NOMO-1 (cell line): ENCODE measurements around the gene CTSV.
"Not testable (repeated sequence)": the region's sequence is repeated elsewhere in the genome, so short reads cannot be mapped to it uniquely, and the experiment has no call there.

Experiments used
- DNase-seq, 2 experiments: peaks; one replicate each; lab custom pipeline; 2025; ENCODE audit not compliant: unreplicated experiment in 2 of 2; lab: John Stamatoyannopoulos, UW

Gene CTSV

DNA sequence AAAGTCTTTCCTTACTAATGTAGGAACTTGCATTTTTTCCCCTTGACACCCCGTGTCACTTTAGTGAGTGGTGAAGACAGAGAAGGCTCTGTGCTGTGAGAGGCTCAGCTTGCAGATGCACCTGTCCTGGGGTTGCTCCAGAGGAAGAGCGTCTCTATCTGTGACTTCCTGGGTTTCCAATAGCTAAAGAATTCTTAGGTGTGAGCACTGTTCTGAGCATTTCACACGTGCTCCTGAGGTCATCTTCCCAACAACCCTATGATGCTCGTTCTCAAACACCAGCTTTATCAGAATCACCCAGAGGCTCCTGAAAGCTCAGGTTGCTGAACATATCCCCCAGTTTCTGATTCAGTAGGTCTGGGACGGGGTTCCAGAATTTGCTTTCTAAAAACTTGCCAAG lies 6.4 kb upstream of the CTSV start:
- no peak for DNase-seq

DNA sequence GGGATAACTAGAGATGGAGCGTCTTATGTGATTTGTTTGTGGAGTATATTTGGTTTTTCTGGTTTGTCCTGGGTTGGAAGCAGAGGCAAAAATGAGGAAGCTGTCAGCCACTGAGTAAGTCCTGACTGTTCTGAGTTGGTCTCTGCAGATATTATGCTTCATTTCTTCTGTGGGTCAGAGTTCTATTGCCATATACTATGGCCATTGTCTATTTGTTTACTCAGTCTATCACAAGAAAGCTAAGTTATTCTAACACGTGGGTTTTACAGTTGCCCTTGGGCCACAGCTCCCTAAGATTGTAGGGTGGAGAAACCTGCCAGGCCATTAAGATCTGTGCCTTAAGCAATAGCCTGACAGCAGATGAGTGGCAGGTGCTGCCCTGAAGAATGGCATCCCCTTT lies 3.0 kb upstream of the CTSV start:
- peak; percentile 46 to 49 for DNase-seq

DNA sequence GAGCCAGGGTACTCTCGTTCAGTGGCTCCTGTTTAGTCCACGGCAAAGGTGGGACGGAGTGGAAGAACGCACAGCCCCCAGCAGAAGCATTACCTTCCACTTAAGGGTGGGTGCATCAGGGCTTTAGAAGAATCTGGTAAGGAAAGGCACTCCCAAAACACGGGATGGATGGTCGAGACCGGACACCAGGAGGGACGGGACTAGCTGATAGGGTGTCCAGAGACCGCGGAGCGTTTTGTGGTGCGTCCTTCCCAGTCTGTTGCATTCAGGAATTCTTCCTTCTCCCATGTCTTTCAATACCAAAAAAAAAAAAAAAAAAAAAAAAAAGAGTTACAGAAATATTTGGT lies 545 bp upstream of the CTSV start:
- DNase-seq: no peak

DNA sequence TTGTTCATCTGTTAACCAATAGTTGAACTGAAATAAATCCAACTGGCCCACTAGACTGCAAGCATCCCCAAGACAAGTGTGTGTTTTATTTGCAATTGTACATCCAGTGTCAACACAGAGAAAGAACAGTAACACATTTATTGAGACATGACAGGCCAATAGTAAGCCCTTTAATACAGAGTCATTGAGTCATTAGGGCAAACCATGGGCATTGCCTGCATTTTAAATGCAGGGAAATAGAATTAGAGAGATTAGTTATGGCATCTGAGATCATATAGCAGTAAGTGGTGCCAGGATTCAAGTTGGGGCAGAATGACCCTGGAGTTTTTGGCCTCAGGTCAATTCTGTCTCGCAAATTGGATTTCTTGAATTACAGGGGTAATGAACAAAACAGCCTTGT lies 15.4 kb downstream of the CTSV start:
- DNase-seq: not testable (repeated sequence)

DNA sequence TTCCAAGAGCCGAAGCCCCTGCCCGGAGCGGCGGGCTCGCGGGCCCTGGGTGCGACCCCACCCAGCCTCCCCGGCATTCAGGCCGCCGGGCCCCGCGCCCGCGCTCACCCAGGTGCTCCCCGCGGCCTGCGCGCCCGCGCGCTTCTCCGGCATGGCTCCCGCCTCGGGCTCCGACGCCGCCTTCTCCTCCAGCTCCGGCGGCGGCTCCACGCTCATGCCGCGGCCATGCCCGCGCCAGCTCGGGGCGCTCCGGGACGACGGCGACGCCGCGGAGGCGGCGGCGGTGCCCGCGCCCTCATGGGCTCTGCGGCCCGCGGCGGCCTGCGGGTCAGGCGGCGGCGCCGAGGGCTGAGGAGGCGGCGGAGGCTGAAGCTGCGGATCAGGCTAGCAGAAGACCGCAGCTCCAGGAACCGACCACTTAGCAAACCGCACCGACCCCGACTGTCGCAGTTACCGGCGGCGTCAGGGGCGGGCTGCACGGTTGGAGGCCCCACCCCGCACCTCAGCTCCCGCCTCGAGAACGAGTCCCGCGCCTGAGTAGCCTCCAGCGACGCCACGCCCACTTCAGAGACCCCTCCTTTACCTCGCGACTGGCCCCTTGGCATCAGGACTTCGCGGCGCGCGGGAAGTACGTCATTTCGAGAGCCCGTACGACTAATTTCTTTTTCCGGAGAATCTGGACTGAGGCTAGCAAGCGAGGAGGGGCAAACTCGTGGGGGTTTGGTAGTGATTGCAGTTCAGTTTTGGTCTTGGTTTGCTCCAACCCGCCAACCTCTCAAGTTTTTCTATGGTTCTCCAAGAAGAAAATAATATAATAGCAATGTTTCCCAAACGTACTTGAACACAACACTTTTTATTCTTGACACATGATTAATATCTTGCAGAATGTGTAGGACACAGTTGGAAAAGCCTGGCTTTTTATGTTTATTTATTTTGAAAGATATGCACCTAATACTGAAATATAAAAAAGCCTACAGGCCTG lies 25.5 kb downstream of the CTSV start:
- peak; percentile 59 to 69 for DNase-seq

DNA sequence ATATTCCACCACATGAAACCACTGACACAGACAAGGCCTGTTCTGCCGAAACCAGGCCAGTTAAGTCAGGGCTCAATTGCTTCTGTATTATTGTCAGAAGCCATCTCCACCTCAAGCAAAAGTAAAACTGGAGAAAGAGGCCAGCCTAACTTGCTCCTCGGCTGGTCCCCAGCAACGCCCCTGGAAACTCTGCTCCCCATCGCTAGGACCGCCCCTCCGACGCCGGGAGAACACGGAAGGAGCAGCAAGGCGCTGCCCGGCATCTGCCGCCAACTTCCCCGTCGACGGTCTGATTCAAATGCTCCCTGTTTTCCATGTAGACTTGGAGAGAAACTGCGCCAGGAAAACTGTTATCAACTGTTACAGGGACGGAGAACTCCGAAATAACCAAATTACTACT lies 26.3 kb downstream of the CTSV start:
- DNase-seq: peak; percentile 8 to 15

DNA sequence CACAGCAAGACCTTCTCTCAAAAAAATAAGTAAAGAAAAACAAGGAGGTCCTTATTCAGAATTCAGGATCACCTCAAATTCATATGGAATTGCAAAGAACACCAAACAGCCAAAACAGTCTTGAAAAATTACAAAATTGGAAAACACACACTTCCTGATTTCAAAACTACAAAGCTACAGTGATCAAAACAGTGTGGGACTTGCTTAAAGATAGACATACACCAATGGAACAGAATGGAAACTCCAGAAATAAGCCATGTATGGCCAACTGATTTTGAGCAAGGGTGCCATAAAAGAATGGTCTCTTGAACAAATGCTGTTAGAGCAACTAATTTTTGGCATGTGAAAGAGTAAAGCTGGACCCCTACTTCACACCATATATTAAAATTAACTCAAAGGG lies 36.7 kb downstream of the CTSV start:
- not testable (repeated sequence) for DNase-seq

DNA sequence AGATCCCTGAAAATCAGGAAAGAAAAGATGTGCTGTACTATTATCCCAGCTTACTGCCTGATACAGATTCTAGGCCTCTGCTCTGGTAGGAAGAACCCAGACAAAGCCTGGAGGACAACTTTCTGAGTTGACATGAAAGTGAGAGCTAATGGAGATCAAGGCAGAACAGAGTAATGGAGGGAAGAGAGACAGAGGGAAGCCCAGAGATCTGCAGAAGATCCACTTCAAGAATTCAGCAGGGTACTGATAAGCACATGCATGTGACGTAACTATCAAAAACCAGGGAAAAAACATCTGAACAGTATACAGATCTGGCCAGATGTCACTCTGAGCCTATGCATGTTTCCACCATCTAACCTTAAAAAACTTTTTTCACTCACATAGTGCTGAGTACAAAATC lies 37.6 kb downstream of the CTSV start:
- DNase-seq: not testable (repeated sequence)

DNA sequence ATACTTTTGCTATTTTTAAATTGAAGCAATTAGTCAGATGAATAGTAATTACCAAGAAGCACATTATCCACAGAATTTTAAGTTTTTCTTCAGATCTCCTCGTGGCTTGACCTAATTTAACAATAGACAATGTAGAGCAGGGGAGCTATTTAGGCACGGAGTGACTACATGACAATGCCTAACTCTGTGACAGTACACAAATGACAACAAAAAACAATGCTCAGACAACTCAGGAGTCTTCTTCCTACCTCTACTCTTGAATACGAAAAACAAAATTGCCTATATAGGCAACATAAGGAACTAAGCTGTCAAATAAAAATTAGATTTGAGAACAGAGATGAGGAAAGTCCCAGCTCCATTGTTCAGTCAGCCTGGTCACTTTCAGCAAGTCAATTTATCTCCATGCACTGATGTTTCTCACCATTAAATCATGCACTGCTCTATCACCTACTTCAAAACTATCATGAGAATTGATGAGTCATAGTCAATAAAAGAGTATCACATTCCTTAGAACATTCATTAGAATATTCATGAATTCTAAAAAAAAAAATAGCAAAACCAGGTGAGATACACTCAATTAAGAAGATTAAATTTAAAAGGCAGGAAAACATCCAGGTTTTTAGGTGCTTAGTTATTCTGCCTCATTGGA lies 38.7 kb downstream of the CTSV start:
- DNase-seq: not testable (repeated sequence)

DNA sequence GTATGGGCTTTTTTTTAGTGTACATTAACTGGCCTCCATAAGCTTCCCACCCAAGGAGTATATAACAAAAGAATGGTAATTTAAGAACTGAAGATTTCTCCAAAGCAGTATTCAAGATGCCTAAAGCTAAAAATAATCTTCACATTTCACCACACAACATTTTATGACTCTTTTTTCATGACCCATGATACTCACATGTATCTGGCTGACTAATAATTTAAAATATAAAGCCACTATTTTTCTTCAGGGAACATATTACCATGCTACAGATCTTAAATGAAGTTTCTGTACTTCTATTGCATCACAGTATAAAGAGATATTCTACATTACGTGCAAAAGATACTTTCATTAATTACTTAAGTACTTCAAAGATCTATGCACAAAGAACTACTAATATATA lies 39.2 kb downstream of the CTSV start:
- DNase-seq: not testable (repeated sequence)

DNA sequence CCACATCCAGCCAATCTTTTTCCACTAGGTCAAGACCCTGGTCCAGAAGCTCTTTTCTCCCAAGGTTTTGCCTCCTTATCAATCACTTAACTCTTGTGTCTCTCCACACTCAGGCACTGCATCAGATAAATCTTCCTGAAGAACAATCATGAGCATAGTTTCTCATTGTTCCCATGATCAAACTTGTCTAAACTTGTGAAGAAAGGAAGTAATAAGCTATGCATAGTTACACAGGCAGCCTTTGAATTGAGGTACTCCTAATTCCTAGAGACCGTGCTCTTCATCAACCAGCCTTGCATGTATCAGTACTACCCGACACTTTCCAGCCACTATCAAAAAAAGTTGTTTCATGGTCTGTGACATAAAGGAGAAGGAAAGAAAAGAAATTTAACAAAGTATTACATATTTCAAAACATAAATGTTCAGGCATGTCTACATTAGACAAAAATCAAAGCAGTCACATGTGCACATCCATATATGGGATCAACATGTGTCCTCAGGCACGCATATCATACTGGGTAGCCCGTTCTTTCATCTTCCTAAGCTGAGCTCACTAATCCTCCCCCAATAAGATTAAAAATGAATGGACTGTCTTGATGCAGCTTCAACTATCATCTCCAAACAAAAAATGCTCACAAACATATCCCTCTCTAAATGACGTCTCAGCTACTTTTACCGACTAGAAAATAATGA lies 41.8 kb downstream of the CTSV start:
- DNase-seq: not testable (repeated sequence)

DNA sequence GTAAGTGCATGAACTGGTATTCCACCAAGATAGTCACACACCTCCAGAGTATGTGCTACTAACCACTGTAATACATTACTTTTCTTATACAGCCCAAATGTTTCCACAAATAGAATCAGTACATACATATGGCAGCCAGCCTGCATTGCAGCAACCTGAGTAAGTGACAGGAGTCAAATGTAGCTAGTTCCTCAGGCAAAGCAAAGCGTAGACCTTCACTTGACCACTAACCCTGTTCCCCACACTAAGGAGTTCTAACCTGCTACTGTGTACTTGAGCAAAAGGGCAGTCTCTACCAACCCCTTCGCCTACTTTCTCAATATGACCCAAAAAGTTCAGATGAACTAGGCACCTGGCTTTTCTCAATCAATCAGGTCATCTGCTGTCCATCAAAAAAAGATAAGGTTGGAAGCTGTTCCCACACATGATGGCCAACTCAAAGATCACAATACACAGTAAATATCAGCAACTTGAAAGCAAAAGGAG lies 44.4 kb downstream of the CTSV start:
- not testable (repeated sequence) for DNase-seq

DNA sequence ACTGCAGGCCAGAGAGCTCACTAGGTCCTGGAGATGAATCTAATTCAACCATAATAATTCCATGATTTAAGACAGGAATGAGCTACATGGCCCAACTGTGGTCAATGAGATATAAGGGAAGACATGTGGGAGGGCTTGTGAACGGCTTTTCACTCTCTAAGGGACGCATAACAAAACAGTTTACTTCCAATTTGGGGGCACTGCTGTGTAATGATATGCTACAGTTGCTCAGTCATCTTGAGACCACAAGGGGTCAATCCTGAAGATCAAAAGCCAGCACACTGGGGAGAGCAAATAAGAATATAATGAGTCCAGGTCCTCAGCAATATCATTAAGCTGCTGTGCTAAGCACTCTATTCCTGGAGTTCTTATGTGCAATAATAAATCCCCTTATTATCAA lies 46.6 kb downstream of the CTSV start:
- not testable (repeated sequence) for DNase-seq

DNA sequence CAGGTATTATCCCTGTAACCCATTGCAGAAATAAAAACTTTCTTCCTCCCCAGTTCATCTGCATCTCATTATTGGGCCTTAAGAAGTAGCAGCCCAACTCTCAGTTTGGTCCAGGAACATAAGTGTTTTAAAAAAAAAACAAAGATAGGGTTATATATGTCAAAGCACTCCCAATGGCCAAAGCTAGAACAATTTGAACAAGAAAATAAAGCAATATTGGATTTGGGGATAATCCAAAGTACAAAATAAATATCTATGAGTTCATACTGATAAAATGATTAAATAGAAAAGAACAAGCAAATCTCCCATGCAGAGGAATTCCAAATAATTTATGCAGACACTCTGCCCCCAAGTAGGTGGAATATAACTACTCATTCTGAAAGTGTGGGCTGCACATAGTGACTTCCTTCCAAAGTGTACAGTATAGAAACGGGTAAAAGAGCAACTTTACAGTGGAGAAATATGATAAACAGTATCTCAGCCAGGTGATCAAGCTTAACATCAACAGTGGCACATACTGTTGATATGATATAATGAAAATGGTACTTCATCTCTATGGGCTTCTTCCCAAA lies 49.1 kb downstream of the CTSV start:
- DNase-seq: not testable (repeated sequence)

DNA sequence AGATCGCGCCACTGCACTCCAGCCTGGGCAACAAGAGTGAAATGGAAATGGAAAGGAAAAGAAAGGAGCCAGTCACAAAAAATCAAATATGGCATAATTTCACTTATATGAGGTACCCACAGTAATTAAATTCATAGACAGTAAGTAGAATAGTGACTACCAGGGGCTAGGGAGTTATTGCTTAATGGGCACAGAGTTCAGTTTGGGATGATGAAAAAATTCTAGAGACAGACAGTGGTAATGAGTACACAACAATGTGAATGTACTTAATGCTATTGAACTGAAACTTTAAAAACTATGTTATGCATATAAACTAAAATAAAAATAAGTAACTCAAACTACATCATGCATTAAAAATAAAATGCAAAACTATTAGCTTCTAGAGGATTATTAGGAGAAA lies 54.1 kb downstream of the CTSV start:
- DNase-seq: not testable (repeated sequence)

DNA sequence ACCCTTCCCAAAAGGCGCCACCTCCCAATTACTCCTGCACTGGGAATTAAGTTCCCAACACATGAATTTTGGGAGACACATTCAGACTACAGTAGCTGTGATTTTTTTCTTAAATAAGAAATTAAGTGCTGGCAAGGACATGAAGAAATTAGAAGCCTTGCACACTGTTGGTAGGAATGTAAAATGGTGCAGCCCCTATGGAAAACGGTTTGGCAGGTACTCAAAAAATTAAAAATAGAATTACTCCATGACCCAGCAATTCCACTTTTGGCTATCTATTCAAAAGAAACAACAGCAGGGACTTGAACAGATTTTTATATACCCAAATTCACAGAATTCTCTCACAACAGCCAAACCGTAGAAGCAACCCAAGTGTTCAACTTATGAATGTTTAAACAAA lies 54.8 kb downstream of the CTSV start:
- not testable (repeated sequence) for DNase-seq

DNA sequence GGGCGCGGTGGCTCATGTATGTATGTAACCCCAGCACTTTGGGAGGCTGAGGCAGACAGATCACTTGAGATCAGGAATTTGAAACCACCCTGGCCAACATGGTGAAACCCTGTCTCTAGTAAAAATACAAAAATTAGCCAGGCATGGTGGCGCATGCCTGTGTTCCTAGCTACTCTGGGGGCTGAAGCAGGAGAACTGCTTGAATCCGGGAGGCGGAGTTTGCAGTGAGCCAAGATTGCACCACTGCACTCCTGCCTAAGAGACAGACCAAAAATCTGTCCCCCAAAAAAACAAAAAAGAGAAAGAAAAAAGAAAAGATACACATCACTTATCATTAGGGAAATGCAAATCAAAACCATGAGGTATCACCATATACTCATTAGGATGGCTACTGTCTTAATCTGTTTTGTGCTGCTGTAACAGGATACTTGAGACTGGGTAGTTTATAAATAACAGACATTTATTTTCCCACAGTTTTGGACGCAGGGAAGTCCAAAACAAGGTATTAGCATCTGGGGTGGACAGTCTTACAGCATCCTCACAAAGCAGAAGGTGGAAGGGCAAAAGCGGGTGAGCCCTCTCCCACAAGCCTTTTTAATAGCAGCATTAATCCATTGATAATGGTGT lies 55.3 kb downstream of the CTSV start:
- DNase-seq: not testable (repeated sequence)
